Activated T-helper 1 cell treated with anti-CD3 and anti-CD28 coated beads, Interleukin-2, amount 50 U/mL, for 16 hours (primary cell): Measurements from ENCODE around the gene DBF4B.

ENCODE experiments used
- DNase-seq, 2 donors: peaks; one replicate each; pipeline ENCODE4 v3.0.0-alpha.2; 2020; ENCODE audit warnings: low read depth in 1 of 2, low spot score in 1 of 2

DBF4B gene

GRCh38 chr17:44759086-44759915 lies 50.8 kb downstream of the DBF4B start:
- DNase-seq = no peak

- no peak for DNase-seq
Measured at GRCh38 chr17:44759916-44760243, 51.4 kb downstream of the DBF4B start.

- no peak for DNase-seq
Measured at GRCh38 chr17:44760474-44761308, 52.2 kb downstream of the DBF4B start.

GRCh38 chr17:44761932-44762810 lies 53.7 kb downstream of the DBF4B start:
- DNase-seq = no peak

GRCh38 chr17:44763170-44763569 lies 54.7 kb downstream of the DBF4B start:
- no peak for DNase-seq

- no peak for DNase-seq
Measured at GRCh38 chr17:44765965-44766364, 57.5 kb downstream of the DBF4B start.

- DNase-seq = no peak
Measured at GRCh38 chr17:44766409-44767038, 58.1 kb downstream of the DBF4B start.

- no peak for DNase-seq
Measured at GRCh38 chr17:44767493-44767892, 59.0 kb downstream of the DBF4B start.

GRCh38 chr17:44768505-44769142 lies 60.2 kb downstream of the DBF4B start:
- DNase-seq = no peak

- DNase-seq = no peak
Measured at GRCh38 chr17:44769230-44769629, 60.8 kb downstream of the DBF4B start.

GRCh38 chr17:44769647-44770084 lies 61.2 kb downstream of the DBF4B start:
- no peak for DNase-seq

GRCh38 chr17:44770166-44770925 lies 61.9 kb downstream of the DBF4B start:
- no peak for DNase-seq

GRCh38 chr17:44772308-44773045 lies 64.0 kb downstream of the DBF4B start:
- DNase-seq = no peak

- no peak for DNase-seq
Measured at GRCh38 chr17:44773140-44773539, 64.7 kb downstream of the DBF4B start.

GRCh38 chr17:44774271-44775135 lies 66.0 kb downstream of the DBF4B start:
- DNase-seq = peak; percentile 76 to 83

GRCh38 chr17:44775136-44775837 lies 66.8 kb downstream of the DBF4B start:
- DNase-seq = peak; percentile 94

- DNase-seq = no peak
Measured at GRCh38 chr17:44775838-44776621, 67.6 kb downstream of the DBF4B start.
